Stimulated activated CD8-positive, alpha-beta memory T cell treated with anti-CD3 and anti-CD28 coated beads, Interleukin-7, amount 100 ng/mL, for 48 hours (primary cell): ENCODE measurements around the gene FOXQ1.
"Not testable (repeated sequence)": the region's sequence is repeated elsewhere in the genome, so short reads cannot be mapped to it uniquely, and the experiment has no call there.

Experiments
- DNase-seq, 2 donors: peaks; one replicate each; pipeline ENCODE4 v3.0.0-alpha.2; 2020; ENCODE audit warnings: low read depth in 1 of 2; ENCODE audit errors: extremely low read depth in 1 of 2

Gene FOXQ1

GRCh38 chr6:1321738-1322137, 9.8 kb downstream of the FOXQ1 start:
- no peak for DNase-seq

DNA sequence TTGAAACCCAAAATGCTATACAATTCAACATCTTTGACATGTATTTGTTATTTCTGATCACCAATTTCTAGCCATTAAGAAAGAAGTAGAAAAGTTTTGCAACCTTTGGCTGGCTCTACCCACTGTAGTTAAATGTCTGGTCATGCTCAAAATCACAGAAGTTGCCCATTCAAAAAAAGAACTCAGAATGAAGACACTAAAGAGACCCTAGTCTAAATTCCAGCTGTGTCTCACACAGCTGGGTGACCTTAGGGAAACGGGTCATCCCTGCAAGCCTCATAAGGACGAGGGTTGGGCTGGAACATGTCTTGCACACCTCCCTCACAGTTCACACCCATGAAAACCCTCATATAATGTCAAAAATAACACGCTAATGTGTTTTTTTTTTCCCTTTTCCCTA, 10.3 kb downstream of the FOXQ1 start:
- DNase-seq = no peak

DNA sequence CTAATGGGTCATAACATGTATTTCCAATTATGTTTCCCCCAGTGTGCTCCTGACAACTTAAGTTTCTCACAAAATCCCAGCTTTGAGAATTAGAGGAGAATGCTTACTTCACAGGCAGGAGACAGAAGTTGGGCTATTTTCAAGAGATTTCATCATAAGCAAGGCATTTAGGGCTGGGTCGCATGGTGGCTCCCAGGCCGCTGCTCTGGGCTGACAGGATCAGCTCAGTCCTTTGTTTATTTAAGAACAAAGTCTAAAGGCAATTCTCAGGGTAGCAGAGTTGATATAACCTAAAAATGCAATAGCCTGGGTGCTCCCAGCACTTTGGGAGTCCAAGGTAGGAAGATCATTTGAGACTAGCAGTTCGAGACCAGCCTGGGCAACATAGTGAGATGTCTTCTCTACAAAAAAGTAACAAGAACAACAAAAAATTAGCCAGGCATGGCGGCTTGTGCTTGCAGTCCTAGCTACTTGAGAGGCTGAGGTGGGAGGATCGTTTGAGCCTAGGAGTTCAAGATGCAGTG, 10.9 kb downstream of the FOXQ1 start:
- no peak for DNase-seq

DNA sequence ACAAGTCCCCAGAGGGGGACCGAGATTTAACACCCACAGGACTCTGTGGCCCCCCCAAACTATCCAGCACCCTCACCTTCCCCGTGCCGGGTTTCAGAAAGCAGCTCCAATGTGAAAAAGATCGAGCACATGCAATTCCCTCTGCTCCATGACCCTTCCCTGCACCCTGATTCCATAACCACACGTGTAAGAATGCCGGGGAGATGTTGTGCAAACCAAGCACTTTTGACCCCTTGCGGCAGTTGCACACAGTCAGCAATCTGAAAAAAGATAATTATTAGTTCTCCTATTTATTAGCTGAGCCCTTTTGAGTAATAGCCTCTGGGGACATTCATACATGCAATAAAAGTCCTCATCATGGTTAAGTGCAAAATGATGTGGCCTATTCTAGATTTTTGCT, 13.0 kb downstream of the FOXQ1 start:
- no peak for DNase-seq

DNA sequence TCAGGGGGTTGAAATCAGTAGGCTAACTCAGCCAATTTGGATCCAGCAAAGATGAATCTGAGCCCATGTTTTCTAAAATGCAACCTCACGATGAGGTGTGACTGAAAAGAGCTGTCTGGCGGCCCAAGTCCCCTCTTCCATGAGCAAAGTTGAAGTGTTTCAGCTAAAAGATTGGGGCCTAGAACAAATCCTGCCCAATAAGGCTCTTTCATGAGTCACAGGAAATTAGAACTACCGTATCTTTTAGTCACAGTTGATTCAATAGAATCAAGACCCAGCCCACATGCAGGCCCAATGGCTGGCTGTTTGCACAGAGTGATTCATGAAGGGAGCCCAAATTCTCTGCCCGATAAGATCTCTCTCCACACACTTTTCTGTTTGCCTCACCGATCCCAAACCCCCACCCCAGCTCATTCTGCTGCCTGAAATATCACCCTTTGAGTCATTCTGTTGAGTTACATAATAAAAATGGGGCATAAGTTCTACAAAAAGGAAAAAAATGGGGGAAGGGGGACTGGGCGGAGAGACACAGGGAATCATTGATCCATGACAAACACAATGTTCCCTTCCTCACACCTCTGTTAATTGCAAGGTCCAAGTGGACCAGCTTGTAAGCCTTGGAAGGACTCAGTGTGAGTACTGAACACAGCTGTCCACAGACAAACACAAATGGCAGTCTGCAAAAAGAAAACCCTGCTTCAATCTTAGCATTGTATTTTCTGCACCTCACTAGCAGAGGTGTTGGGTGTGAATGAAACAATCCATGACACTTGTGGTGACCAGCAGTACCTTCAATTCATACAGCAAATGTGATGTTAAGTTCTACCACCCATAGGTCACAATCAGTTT, 13.8 kb downstream of the FOXQ1 start:
- DNase-seq = no peak

DNA sequence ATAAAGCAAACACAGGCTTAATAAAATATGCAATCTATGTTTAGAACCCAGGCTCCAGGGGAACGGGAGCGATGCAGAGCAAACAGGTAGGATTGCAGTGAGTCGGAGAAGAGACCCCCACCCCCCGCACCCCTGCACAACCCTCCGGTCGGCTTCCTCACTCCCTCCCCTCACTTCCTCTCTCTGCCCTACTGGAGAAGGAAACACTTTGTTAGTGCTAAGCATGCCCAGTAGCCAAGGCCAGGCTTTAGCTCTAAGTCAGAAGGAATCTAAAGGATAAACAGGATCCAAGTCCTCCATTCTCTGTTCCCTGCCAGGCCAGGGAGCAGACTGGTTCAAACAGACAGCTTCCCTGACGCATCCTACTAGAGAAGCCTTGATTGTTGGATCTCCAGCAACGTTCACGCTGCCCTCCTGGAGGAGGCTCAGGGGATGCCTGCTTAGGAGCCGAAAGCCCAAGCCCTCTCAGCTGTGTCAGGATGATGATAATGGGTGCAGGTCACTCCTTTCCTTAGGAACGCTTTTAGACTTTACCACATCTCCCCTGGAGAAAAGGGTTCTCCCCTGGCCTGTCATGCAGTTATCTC, 14.7 kb downstream of the FOXQ1 start:
- DNase-seq = no peak

GRCh38 chr6:1327630-1328029, 15.7 kb downstream of the FOXQ1 start:
- no peak for DNase-seq

DNA sequence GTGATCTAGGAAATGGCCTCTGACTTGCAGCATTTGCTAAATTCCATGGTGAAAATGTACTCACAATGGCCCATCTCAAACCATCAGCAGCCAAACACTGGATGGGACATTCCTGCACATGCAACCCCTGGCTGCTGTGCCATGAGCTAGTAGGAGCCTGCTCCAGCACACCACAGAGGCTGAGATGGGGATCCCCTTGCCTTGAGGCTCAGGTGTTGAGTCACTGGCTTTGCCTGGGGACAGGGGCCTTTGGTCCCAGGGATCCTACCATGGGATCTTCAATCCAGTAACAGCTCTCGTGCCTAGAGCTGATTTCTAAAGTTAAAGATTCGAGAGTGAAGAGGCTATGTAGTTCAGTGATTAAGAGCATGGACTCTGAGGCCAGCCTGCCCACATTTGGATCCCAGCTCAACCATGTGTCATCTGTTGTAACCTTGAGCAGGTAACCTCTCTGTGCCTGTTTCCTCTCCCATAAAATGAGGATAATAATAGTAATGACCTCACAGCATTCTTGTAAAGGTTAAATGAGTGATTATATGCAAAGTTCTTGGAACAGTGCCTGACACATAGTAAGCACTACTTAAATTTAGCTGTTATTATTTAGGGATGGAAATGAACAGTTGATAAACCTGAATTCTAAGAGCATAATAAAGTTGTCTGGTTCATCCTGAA, 16.4 kb downstream of the FOXQ1 start:
- DNase-seq = no peak

DNA sequence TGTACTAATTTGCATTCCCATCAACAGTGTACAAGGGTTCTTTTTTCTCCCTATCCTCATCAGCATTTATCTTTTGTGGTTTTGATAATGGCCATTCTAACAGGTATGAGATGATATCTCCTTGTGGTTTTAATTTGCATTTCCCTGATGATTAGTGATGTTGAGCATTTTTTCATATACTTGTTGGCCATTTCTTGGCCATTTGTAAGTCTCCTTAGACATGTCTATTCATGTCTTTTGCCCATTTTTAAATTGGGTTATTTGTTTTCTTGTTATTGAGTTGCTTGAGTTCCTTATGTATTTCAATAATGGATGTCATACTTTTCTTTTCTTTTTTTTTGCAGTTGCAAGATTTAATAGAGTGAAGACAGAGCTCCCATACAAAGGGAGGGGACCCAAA, 17.8 kb downstream of the FOXQ1 start:
- no peak for DNase-seq

- DNase-seq = no peak
These were observed 22.8 kb downstream of the FOXQ1 start for GRCh38 chr6:1334684-1335083.

DNA sequence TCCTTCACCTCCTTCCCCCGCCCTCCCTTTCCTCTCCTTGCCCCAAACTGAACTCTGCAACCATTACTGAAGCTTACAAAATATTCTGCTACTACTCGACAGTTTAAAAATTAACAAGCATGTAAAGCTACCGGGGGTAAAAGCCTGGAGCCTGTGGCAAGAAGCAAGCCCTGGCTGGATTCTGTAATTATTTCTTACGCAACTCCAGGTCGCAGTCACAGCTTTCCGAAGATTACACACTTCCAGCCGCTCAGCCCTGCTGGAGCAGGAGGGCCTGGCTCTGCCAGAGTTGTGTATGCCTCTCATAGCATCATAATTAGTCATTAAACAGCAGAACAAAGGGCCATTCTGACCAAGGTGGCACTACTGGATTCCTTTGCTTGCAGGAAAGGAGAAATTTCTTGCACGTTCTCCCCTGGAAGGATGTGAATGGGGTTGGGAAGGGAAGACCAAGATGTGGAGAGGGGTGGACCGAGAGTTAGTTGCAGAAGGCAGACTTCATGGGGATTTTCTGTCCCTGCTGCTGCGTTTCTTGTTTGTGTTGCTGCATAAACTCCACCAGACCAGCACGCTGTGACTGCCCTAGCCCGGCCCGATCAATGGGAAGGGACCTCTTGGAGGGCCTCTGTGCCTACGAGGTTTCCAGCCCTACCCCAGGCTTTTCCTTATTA, 23.6 kb downstream of the FOXQ1 start:
- no peak for DNase-seq

DNA sequence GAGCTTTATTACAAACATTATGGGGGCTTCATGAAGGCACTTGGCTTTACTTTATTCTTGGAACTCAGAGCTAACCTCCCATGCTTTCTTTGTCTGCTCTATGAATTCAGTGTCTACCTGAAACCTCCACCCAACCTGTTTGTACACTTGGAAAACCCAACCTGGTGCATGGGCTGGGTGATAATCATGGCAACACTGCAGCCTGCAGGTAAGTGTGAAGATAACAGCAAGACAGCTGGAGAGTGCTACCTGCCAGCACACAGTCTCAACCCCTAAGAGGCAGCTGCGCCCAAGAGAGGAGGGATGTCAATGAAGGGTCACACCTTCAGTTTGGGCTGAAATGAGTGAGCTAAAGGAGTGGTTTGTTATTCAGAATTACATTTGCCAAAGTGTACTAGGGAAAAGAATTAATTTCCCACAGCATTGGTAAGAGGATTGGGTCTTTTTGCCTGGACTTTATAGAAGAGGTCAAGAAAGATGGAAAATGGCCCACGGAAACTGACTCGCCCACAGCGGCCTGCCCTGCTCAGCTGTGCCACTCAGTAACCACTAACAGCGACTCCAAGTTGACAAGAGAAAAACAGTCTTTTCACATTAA, 24.4 kb downstream of the FOXQ1 start:
- DNase-seq = no peak

DNA sequence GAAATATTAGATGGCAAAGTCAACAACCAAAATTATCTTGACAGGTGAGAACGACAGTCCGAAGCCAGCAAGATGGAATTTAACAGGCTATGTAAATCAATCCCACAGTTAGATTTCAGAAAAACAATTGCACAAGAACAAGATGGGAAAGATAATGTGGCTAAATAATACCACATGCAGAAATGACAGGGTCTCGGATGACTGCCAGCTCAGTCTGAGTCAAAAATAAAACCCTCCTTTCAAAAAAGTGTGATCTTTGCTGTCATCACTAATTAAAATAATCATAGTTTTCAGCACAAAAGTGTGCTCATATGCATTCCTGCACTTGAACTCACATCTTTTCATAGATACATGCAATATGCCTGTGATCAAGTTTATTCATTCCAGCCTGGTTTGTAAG, 25.9 kb downstream of the FOXQ1 start:
- no peak for DNase-seq

GRCh38 chr6:1346101-1346500, 34.2 kb downstream of the FOXQ1 start:
- DNase-seq = no peak

DNA sequence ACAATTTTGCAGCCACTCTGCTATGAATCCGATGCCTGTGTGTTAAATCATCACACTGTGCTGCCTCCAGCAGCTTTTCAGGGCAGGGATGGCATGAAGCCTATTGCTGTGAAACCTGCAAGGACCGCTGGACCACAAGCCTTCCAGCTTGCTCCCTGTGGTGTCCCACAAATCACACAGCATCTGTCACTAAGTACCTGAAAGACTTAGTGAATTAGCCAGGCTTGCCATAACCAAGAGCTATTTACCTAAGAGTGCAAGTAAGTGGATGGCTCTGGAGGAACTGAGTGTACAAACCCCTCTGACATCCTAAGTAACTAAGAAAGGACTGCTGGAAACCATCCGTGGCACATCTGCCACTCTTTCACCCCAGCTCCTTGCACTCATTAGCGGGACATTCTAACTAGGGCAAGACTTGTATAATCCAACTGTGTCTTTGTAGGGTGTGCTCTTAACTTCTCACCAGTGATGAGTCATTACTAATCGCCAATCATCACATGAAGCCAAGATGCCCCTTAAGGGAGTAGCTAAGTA, 34.7 kb downstream of the FOXQ1 start:
- no peak for DNase-seq

DNA sequence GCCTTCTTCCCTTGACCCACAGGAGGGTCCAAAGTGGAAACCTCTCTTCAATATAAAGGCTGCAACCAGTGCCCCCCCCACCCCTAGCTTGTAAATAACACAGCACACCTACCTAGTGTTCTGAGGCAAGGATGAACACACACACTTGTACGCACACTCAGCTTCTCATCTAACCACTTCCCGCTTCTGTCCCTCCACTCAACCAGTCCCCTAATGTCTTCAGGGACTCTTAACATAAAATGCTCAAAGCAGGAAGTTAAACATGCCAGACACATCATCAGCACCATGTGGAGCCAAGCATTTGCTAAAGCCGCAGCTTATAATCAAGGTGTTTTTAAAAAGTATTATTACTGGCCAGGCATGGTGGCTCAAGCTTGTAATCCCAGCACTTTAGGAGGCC, 35.3 kb downstream of the FOXQ1 start:
- DNase-seq = no peak

- DNase-seq = no peak
These were observed 36.8 kb downstream of the FOXQ1 start for GRCh38 chr6:1348675-1349074.

GRCh38 chr6:1349655-1350054, 37.8 kb downstream of the FOXQ1 start:
- no peak for DNase-seq

DNA sequence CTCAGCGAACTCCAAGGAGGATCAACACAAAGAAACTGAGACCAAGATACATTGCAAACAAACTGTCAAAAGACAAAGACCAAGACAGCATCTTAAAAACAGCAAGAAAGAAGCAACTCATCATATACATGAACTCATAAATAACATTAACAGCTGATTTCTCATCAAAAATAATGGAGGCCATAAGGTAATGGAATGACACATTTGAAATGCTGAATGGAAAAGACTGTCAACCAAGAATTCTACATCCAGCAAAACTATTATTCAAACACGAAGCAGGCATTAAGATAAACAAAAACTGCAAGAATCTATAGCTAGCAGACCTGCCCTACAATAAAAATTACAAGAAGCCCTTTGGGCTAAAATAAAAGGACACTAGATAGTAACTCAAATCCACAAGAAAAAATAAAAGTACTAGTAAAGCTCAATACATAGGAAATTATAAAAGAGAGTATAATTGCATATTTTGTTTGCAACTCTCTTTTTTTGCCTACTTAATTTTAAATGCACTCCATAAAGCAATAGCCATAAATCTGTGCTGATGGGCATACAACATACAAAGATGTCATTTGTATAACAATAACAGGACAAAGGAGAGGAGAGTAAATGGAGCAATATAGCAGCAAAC, 39.6 kb downstream of the FOXQ1 start:
- no peak for DNase-seq

DNA sequence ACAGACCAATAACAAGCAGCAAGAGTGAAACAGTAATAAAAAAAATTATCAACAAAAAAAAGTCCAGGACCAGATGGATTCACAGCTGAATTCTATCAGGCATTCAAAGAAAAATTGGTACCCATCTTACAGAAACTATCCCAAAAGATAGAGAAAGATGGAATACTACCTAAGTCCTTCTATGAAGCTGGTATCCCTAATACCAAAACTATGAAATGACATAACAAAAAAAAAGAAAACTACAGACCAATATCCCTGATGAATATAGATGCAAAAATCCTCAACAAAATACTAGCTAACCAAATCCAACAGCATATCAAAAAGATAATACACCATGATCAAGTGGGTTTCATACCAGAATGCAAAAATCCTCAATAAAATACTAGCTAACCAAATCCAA, 43.2 kb downstream of the FOXQ1 start:
- DNase-seq = not testable (repeated sequence)
